Left ventricle myocardium superior (tissue), 1 donor: ENCODE data around the gene MARCHF3. TPM values are rescaled to one million over a fixed set of nuclear protein-coding genes. Genes with fewer than 3 reads are reported as not detected.
"Not testable (repeated sequence)": the region's sequence is repeated elsewhere in the genome, so short reads cannot be mapped to it uniquely, and the experiment has no call there.

Experiments used
- ATAC-seq: fragments of 200-7000 bp; cut with Tn5 transposase; one replicate; pipeline ENCODE4 v1.9.1; 2020; ENCODE audit warnings: mild to moderate bottlenecking, moderate library complexity
- DNase-seq: peaks from one replicate; pipeline ENCODE4 v3.0.0-alpha.2; 2020
- intact Hi-C: fragments of 100-400 bp; cut with micrococcal nuclease; formaldehyde crosslinking; loops from one replicate; pipeline ENCODE4 v1.11.0; 2022
- total RNA-seq: library from RNA; stranded (reverse); fragmentation: NEBNext Ultra II Directional; extraction: Animal tissue kit (Norgen Biotek cat#: 25700); gene quantifications from one replicate; pipeline ENCODE4 v1.2.1, GENCODE V29; 2021
- donor health status: DM: no; HTN: yes; CAD: no; lungs with severe emphysema.

MARCHF3 gene
- total RNA-seq, 1 donor from 2014 or later: 25.0 TPM

DNA sequence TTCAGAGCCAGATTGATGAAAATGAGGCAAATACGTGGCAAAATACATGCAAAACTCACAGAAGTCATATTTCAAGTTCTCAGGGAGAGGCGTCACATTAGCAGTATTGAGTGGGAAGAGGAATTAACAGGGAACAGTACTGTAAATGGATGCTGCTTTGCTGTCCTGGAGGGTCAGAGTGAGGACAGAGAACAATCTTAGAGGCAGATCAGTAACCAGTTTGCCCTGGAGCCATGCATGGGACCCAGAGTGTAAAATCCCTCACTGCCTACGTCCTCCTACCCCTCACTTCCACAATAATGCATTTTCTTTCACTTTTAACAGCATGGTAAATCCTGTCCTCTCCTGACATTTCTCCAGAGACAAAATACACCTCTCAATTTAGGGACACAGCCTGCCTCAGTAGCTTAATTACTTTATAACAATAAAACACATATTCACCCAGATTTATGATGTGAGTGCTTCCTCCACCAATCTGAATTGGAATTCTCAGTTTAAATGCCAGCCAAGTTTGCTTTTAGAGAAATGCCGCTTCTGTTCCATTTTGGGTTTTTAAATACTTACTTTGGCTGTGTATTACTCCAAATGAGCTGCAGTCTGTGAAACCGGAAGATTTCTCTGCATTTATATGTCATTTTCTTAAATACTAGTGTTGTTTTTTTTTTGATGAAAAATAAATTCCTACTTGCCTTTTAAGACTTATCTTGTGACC, 183.5 kb downstream of the MARCHF3 start:
- intact Hi-C loops: loop anchor here (5.0 kb wide), 1 partner anchor 195 kb away; no protein-coding TSS in a partner anchor
- DNase-seq (no peak), ATAC-seq (no peak)

DNA sequence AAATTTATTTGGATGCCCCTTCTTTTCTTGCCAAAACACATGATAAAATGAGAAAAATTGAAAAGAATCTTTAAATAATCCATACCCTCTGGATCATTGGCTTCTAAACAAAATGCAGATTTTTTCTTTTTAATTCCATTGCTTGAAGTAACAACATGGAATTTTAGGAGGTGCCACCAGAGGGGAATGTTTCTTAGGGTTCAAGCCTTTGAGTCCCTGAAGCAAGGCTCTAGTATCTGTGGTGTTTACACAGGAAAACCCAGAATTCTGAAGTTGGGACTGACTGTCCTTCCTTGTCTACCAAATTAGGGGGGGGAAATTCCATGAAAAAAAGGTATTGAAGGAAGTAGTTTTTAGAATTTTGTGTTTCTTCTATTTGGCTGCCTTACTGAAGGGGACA, 184.0 kb downstream of the MARCHF3 start:
- DNase-seq: no peak
- no peak for ATAC-seq
- intact Hi-C loops: loop anchor here (5.0 kb wide), 1 partner anchor 196 kb away; no protein-coding TSS in a partner anchor

DNA sequence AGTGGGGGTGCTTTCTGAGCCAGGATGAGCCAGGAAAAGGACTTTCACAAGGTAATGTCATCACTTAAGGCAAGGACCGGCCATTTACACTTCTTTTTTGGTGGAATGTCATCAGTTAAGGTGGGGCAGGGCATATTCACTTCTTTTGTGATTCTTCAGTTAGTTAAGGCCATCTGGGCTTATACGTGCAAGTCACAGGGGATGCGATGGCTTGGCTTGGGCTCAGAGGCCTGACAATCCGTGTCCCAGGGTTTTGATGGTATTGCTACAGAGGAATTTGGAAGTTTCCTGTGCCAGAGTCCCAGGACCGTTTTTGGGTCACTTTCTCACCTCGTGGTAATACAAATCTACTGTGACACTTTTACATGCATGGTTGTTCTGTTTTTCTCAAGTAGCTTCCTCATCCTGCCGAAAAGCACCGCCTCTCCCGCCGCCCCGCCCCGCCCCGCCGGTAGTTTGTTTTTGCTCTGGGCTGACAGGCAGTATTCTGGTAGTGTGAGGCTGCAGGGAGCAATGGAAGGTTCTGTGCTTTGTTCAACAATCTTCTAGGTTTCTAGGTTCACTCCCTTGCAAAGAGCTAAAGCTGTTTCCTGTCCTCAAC, 184.8 kb downstream of the MARCHF3 start:
- ATAC-seq (peak; percentile 49), DNase-seq (peak; percentile 62)
- intact Hi-C loops: loop anchor here (5.0 kb wide), 1 partner anchor 197 kb away; no protein-coding TSS in a partner anchor

DNA sequence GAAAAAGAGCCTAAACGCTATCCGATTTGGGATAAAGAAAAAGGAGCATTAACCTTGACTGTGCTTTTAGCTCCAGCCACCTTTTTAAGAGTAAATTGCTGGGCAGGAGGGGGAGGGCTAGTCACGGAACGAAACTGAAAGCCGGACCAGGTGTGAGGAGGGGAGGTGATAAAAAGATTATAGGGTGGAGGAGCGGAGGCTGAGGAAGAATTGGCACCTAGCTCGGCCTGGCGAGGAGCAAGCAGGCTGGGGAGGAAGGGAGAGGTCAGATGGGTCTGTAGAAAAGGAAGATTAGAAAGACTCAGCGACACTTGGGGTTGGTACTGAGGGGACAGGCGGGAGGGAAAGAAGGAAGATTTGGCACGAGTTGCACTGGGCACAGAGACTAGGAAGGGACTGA, 187.0 kb downstream of the MARCHF3 start:
- DNase-seq, ATAC-seq, intact Hi-C loops: not testable (repeated sequence)

DNA sequence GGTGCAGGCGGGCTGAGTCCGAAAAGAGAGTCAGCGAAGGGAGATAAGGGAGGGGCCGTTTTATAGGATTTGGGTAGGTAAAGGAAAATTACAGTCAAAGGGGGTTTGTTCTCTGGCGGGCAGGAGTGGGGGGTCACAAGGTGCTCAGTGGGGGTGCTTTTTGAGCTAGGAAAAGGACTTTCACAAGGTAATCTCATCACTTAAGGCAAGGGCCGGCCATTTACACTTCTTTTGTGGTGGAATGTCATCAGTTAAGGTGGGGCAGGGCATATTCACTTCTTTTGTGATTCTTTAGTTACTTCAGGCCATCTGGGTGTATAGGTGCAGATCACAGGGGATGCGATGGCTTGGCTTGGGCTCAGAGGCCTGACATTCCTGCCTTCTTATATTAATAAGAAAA, 191.0 kb downstream of the MARCHF3 start:
- not testable (repeated sequence) for DNase-seq, ATAC-seq
- intact Hi-C loops: loop anchor here (5.0 kb wide), 1 partner anchor 473 kb away; no protein-coding TSS in a partner anchor

DNA sequence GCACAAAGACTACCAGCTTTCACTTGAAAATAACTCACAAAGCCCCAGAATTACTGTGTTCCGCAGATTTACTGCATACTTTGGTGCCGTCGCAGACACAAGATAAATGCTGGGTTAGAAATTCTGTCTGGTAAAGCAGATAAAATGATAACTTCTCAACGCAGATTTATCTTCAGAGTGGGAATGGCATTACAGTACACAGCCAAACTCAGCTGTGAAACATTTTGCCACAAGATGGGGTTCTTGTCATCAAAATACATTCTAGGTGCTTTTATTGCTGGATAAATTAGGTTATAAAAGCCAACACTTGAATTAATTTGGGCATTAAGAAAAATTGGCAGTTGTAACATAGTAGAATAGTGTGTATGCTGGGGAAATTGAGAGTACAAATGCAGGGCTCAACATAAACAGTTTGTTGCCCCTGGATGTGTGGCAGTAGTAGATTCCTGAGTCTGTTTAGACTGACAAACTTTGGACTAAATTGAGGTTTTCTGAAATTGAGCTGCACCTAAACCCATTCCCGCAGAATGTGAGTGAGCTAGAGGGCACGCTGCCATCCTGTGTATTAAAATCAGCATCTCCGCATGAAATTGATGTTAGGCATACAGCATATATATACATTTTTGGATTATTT, 192.3 kb downstream of the MARCHF3 start:
- no peak for DNase-seq
- peak; percentile 64 for ATAC-seq

DNA sequence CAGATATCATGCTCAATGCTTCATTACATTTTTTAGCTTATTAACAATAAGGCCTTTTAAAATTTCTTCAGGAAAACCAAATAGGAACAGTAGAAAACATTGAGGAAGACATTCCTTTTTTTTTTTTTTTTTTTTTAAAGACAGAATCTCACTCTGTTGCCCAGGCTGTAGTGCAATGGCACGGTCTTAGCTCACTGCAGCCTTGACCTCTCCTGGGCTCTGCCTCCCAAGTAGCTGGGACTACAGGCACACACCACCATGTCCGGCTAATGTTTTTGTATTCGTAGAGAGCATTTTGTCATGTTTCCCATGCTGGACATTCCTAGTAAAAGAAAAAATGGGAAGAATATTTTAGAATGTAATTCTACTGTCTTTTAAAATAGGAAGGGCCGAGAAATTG, 193.1 kb downstream of the MARCHF3 start:
- intact Hi-C loops: loop anchor here (5.0 kb wide), 1 partner anchor 475 kb away; no protein-coding TSS in a partner anchor
- DNase-seq (no peak), ATAC-seq (no peak)

More for the DNA sequence above, 192.3 kb downstream of the MARCHF3 start:
- intact Hi-C loops: loop anchor here (5.0 kb wide), 1 partner anchor 474 kb away; no protein-coding TSS in a partner anchor

DNA sequence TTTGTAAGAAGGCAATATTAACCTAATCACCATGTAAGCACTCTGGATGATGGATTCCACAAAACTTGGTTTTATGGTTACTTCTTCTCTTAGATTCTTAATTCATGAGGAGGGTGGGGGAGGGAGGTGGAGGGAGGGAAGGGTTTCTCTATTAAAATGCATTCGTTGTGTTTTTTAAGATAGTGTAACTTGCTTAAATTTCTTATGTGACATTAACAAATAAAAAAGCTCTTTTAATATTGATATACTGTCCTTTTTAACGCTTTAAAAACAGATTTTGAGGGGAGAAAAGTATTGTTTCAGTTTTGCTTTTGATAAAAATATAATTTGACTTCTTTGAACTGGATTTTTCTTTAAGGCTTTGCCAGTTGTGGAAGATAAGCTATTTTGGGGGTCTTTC, 193.6 kb downstream of the MARCHF3 start:
- ATAC-seq: no peak
- intact Hi-C loops: loop anchor here (5.0 kb wide), 1 partner anchor 476 kb away; no protein-coding TSS in a partner anchor
- DNase-seq: no peak

DNA sequence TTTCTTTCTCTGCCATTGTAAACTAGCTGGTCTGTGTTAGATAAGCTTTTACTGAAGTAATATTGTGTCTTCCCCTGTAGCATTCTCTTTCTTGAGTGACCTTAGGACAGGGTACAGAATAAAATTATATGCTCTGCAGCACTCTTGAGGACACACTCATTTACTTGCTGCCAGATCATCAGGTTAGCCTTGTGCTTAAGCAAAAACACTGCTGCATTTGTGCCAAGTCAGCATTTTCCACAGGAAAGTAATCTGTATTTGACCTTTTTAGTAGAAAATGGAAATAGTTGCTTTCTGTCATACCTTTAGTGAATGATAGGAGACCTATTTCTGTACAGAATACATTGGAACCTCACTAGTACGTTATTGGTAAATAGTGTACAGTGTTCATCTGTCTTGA, 199.2 kb downstream of the MARCHF3 start:
- intact Hi-C loops: no loop called here
- ATAC-seq (no peak), DNase-seq (no peak)

DNA sequence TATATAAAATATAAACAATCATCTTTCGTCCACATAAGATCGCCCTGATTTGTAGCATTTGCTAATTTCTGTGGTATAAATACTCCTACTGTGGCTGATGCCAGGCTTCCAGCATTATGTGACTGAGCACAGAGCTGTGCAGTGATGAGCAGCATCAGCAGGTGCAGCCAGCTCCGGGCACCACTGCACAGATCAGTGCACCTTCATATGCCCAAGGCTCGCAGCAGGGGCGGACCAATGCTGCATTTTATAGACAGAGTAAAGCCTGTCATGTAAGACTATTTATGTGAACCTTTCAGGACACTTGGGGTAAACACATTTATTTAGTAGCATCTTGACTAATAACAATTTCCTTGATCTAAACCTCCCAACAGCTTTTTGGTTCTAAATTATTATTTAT, 200.3 kb downstream of the MARCHF3 start:
- DNase-seq (no peak), ATAC-seq (no peak)
- intact Hi-C loops: no loop called here

DNA sequence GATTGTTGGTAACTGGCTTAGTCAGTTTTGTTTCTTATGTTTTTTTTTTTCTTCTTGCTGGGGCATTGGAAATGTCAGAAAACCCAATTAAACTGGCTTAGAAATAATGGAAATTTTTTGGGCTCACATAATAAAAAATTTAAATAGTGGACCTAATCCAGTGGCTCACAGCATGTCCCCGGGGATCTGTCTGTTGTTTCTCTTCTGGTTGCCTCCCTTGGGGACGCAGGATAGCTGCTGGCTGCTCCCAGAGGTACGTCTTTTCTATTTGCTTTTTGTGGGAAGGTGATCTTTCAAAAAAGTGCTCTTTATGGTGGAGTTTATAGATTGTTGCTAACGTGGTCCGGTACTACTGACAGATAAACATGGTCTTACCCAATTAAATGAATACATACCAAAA, 201.3 kb downstream of the MARCHF3 start:
- no peak for DNase-seq
- ATAC-seq: no peak
- intact Hi-C loops: no loop called here

DNA sequence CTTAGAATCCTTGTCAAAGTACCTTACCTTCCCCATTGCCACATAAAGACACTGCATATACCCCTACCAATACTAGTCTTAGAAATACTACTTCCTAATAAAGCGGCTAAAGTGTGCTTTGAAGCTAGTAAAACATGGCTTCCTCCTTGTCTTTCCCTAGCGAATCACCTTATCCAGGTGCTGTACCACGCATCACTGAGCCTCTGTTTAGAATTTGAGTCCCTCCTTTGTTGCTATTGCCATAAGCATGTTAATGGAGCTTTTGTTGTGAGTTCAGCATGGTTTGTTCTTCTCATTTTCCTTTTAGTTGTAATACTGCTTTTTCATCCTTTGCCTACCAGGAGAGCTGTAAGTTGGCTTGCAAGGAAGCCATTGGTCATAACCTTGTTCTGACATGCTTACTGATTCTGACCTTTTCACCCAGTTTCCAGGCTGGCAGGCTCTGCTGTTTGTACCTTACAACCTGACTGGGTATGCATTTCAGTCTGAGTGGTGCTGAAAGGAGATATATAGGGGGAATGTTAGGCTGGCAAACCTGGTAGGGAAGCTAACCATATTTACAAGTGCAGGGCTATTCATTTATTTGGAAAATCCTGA, 203.6 kb downstream of the MARCHF3 start:
- intact Hi-C loops: no loop called here
- no peak for DNase-seq
- ATAC-seq: no peak

DNA sequence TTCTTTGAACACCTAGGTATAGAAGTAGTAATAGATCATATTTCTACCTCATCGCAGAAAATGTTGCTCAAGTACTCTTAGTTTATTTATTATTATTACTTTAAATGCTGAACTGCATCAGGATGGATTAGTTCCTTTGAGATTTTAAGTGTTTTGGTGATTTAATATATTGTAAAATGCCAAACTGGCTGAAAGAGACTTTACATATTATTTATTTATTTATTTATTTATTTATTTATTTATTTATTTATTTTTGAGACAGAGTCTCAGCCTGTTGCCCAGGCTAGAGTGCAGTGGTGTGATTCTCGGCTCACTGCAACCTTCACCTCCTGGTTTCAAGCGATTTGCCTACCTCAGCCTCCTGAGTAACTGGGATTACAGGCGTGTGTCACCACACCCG, 211.1 kb downstream of the MARCHF3 start:
- ATAC-seq (no peak), DNase-seq (no peak)
- intact Hi-C loops: no loop called here

DNA sequence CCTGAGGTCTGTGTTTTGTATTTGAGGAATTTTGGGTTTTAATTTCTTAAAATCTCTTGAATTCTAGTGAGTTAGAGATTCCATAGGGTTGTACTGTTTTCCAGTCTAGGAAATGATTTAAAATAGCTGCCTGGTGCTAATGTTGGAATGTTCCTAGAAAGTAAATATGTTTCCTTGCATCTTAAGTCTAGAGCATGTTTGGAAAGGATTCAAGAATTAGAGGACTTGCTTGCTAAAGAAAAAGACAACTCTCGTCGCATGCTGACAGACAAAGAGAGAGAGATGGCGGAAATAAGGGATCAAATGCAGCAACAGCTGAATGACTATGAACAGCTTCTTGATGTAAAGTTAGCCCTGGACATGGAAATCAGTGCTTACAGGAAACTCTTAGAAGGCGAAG, 211.6 kb downstream of the MARCHF3 start:
- DNase-seq (no peak), ATAC-seq (no peak)
- intact Hi-C loops: no loop called here

Other genes starting within 250 kb of the MARCHF3 start
- 10.9 TPM for gene C5orf63, start 42.9 kb upstream of the MARCHF3 start, total RNA-seq